Measurements from ENCODE around the gene CNPY1. TPM values are rescaled to one million over a fixed set of nuclear protein-coding genes. Genes with fewer than 3 reads are reported as not detected.

The CNPY1 gene
- total RNA-seq, 4 donors from 2014 or later, result not detected

DNA sequence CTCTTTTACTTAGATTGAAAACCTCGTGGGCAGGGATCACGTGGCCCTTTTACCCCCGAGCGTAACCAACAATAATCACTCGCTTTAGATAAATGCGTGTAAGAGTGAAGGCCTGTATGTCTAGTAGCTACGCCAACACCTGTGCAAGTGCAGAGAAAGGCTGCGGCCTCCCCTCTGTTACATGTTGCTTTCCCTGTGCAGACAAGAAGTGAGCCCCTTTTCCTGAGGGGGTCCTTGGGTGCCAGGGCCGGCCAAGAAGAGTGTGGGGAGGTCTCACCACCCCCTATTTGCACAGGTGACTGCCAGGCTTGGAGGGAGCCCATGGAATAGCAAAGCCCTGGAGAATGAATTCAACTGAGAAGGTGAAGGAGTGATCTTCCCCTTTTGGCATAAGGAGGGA lies 35.6 kb upstream of the CNPY1 start:
- no peak overlapping the region for H3K4me3 ChIP-seq
- 50 to 81% methylated on average over 2 to 9 of the region's 9 CpGs for WGBS, 2 donors (ENCODE audit: low coverage in 1 of 2)

GRCh38 chr7:155581107-155581830 lies 34.9 kb upstream of the CNPY1 start:
- intact Hi-C loops (cut with DNase I; ENCODE audit: low total_unique reads) (no loop called here), in situ Hi-C loops (cut with MboI; ENCODE audit: low pct_ligation_motif_present in 1 of 4, low pct_unique_long_range_greater_than_20kb in 1 of 4, low sequenced_read_pairs in 3 of 4) (no loop called here)
- no peak for TF ChIP-seq POLR2AphosphoS5 (IDR thresholded peaks at IDR 0.05)
- Histone ChIP-seq H3K36me3 (no peaks in the 10 kb centered on the region), H3K27me3 (peaks cover 6% of the 10 kb centered on the region), H3K4me3 (no peak overlapping the region), H3K9me3 (no peaks in the 10 kb centered on the region), H3K27ac (no peak overlapping the region), H3K4me1 (peaks cover 0 to 4% (median 0%) of the 10 kb centered on the region in 4 donors)
- DNase-seq, result no peak
- 62 to 76% methylated on average over 3 to 11 of the region's 11 CpGs for WGBS, 2 donors (ENCODE audit: low coverage in 1 of 2)

More for the DNA sequence above, 35.6 kb upstream of the CNPY1 start:
- H3K4me1 ChIP-seq, result peaks cover 0 to 4% (median 0%) of the 10 kb centered on the region in 4 donors
- no peaks in the 10 kb centered on the region for H3K36me3 ChIP-seq
- no peak for DNase-seq
- no peak overlapping the region for H3K27ac ChIP-seq
- in situ Hi-C loops (cut with MboI; ENCODE audit: low pct_ligation_motif_present in 1 of 4, low pct_unique_long_range_greater_than_20kb in 1 of 4, low sequenced_read_pairs in 3 of 4) (no loop called here), intact Hi-C loops (cut with DNase I; ENCODE audit: low total_unique reads) (no loop called here)
- no peaks in the 10 kb centered on the region for H3K9me3 ChIP-seq
- H3K27me3 ChIP-seq, result peaks cover 6% of the 10 kb centered on the region
- no peak for TF ChIP-seq CTCF (IDR thresholded peaks at IDR 0.05)
- no peak for TF ChIP-seq EP300 (IDR thresholded peaks at IDR 0.05; ENCODE audit: low read depth)
- TF ChIP-seq POLR2A (IDR thresholded peaks at IDR 0.05), result no peak
- TF ChIP-seq POLR2AphosphoS5 (IDR thresholded peaks at IDR 0.05), result no peak

- no peak for DNase-seq
- H3K9me3 ChIP-seq, result no peaks in the 10 kb centered on the region
- TF ChIP-seq POLR2AphosphoS5 (IDR thresholded peaks at IDR 0.05) (no peak), CTCF (IDR thresholded peaks at IDR 0.05) (no peak), POLR2A (IDR thresholded peaks at IDR 0.05) (no peak), EP300 (IDR thresholded peaks at IDR 0.05; ENCODE audit: low read depth) (no peak)
- H3K4me3 ChIP-seq, result no peak overlapping the region
- H3K27me3 ChIP-seq, result peaks cover 6% of the 10 kb centered on the region
- in situ Hi-C loops (cut with MboI; ENCODE audit: low pct_ligation_motif_present in 1 of 4, low pct_unique_long_range_greater_than_20kb in 1 of 4, low sequenced_read_pairs in 3 of 4) (no loop called here), intact Hi-C loops (cut with DNase I; ENCODE audit: low total_unique reads) (no loop called here)
- WGBS, 2 donors (ENCODE audit: low coverage in 1 of 2), result 44% methylated on average over 3 of the region's 3 CpGs; no CpG with 5 or more reads in 1 of the 2 donors
- no peak overlapping the region for H3K27ac ChIP-seq
- H3K4me1 ChIP-seq, result peaks cover 0 to 4% (median 0%) of the 10 kb centered on the region in 4 donors
- no peaks in the 10 kb centered on the region for H3K36me3 ChIP-seq
These were observed 34.0 kb upstream of the CNPY1 start for GRCh38 chr7:155580367-155580766.

- Histone ChIP-seq H3K4me1 (no peaks in the 10 kb centered on the region), H3K4me3 (no peak overlapping the region), H3K27me3 (peaks cover 4% of the 10 kb centered on the region), H3K9me3 (no peaks in the 10 kb centered on the region), H3K36me3 (no peaks in the 10 kb centered on the region), H3K27ac (no peak overlapping the region)
- intact Hi-C loops (cut with DNase I; ENCODE audit: low total_unique reads), result no loop called here
- in situ Hi-C loops (cut with MboI; ENCODE audit: low pct_ligation_motif_present in 1 of 4, low pct_unique_long_range_greater_than_20kb in 1 of 4, low sequenced_read_pairs in 3 of 4), result no loop called here
- TF ChIP-seq POLR2AphosphoS5 (IDR thresholded peaks at IDR 0.05), result no peak
- TF ChIP-seq CTCF (IDR thresholded peaks at IDR 0.05), result no peak
- no peak for TF ChIP-seq EP300 (IDR thresholded peaks at IDR 0.05; ENCODE audit: low read depth)
- TF ChIP-seq POLR2A (IDR thresholded peaks at IDR 0.05), result no peak
- DNase-seq, result no peak
- WGBS, 2 donors (ENCODE audit: low coverage in 1 of 2), result 80 to 86% methylated on average over 1 to 13 of the region's 13 CpGs
These were observed 33.2 kb upstream of the CNPY1 start for GRCh38 chr7:155579565-155579964.
